Measurements from ENCODE around the gene GNAT2. TPM values are rescaled to one million over a fixed set of nuclear protein-coding genes. Genes with fewer than 3 reads are reported as not detected.

Gene GNAT2
- total RNA-seq, 1 donor from 2014 or later: not detected

DNA sequence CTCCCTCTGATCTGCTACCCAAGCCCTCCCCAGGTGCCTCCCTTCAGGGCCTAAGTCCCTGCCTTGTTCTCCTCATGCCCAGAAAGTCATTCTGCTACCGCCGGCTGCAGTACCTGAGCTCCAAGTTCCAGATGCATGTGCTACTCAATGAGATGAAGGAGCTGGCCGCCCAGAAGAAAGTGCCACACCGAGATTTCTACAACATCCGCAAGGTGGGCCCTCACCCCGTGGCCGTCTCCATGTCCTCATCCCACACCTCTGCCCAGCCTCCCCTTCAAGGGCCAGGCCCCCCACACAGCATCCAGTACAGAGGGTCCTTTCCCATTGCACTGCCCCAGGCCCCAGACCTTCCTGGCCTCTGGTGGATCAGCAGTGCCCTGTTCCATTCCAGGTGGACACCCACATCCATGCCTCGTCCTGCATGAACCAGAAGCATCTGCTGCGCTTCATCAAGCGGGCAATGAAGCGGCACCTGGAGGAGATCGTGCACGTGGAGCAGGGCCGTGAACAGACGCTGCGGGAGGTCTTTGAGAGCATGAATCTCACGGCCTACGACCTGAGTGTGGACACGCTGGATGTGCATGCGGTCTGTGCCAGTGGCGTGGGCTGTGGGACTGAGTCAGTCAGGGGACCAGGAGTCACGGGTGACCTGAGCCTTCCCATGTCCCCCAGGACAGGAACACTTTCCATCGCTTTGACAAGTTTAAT, 8.4 kb upstream of the GNAT2 start:
- Histone ChIP-seq H4K20me1 (ENCODE audit: insufficient read depth, low read length) (peaks cover 86% of the 10 kb centered on the region), H3K27me3 (ENCODE audit: insufficient read depth, low read length) (no peaks in the 10 kb centered on the region), H3K4me1 (ENCODE audit: insufficient read depth, low read length) (peaks cover 19% of the 10 kb centered on the region), H3K4me3 (ENCODE audit: insufficient read depth, low read depth, low read length) (no peak overlapping the region), H3K4me2 (ENCODE audit: low read length) (peak overlapping the region; percentile 19), H2AFZ (ENCODE audit: low read depth, low read length) (no peak overlapping the region), H3K27ac (ENCODE audit: low read depth, low read length) (peak overlapping the region; percentile 88), H3K79me2 (ENCODE audit: insufficient read depth, low read length) (peaks cover 41% of the 10 kb centered on the region), H3K36me3 (ENCODE audit: insufficient read depth, low read length) (peaks cover 24% of the 10 kb centered on the region), H3K9ac (ENCODE audit: low read length) (peak overlapping the region; percentile 61), H3K9me3 (ENCODE audit: insufficient read depth, low read depth, low read length) (no peaks in the 10 kb centered on the region)
- TF ChIP-seq EZH2 (IDR thresholded peaks at IDR 0.05; ENCODE audit: insufficient read depth, low read length): no peak
- TF ChIP-seq, protein P1, sequence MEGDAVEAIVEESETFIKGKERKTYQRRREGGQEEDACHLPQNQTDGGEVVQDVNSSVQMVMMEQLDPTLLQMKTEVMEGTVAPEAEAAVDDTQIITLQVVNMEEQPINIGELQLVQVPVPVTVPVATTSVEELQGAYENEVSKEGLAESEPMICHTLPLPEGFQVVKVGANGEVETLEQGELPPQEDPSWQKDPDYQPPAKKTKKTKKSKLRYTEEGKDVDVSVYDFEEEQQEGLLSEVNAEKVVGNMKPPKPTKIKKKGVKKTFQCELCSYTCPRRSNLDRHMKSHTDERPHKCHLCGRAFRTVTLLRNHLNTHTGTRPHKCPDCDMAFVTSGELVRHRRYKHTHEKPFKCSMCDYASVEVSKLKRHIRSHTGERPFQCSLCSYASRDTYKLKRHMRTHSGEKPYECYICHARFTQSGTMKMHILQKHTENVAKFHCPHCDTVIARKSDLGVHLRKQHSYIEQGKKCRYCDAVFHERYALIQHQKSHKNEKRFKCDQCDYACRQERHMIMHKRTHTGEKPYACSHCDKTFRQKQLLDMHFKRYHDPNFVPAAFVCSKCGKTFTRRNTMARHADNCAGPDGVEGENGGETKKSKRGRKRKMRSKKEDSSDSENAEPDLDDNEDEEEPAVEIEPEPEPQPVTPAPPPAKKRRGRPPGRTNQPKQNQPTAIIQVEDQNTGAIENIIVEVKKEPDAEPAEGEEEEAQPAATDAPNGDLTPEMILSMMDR (IDR thresholded peaks at IDR 0.05; ENCODE audit: insufficient read depth, low read depth, low read length): no peak
- no peak for FAIRE-seq
- peak overlapping the region; percentile 50 for H3K27ac Mint-ChIP-seq (ENCODE audit: unreplicated experiment)
- H3K36me3 Mint-ChIP-seq (ENCODE audit: low read depth, unreplicated experiment): peaks cover 28% of the 10 kb centered on the region
- H3K4me1 Mint-ChIP-seq (ENCODE audit: low read depth, unreplicated experiment): peaks cover 24% of the 10 kb centered on the region
- no peak for DNase-seq (ENCODE audit: low read depth)
- no peaks in the 10 kb centered on the region for H3K27me3 Mint-ChIP-seq (ENCODE audit: low read depth, unreplicated experiment)
- peaks cover 2% of the 10 kb centered on the region for H3K9me3 Mint-ChIP-seq (ENCODE audit: unreplicated experiment)
- peak overlapping the region; percentile 18 for H3K4me3 Mint-ChIP-seq (ENCODE audit: unreplicated experiment)

DNA sequence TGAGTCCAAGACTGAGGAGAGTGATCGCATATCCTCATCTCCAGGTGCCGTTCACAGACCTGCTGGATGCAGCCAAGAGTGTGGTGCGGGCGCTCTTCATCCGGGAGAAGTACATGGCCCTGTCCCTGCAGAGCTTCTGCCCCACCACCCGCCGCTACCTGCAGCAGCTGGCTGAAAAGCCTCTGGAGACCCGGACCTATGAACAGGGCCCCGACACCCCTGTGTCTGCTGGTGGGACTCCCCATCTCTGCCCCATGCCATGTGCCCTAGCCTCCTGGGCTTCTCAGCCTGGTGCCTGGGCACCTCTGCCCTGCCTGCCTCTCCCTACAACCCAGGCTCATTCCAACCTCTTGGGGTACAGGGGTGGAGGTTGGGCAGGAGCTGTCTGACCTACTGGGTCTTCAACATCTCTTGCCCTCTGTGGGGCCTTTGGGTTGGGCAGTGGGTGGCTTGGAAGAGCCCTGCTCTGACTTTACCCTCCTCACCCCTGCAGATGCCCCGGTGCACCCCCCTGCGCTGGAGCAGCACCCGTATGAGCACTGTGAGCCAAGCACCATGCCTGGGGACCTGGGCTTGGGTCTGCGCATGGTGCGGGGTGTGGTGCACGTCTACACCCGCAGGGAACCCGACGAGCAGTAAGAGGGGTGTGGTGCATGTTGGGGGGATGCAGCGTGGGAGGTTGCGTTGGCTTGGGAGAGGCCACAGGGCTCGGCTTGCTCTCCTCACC, 7.4 kb upstream of the GNAT2 start:
- Mint-ChIP-seq H3K4me1 (ENCODE audit: low read depth, unreplicated experiment) (peaks cover 31% of the 10 kb centered on the region), H3K9me3 (ENCODE audit: unreplicated experiment) (peaks cover 2% of the 10 kb centered on the region), H3K27me3 (ENCODE audit: low read depth, unreplicated experiment) (no peaks in the 10 kb centered on the region), H3K36me3 (ENCODE audit: low read depth, unreplicated experiment) (peaks cover 30% of the 10 kb centered on the region), H3K27ac (ENCODE audit: unreplicated experiment) (no peak overlapping the region), H3K4me3 (ENCODE audit: unreplicated experiment) (no peak overlapping the region)
- no peak for DNase-seq (ENCODE audit: low read depth)
- no peak overlapping the region for H2AFZ ChIP-seq (ENCODE audit: low read depth, low read length)
- no peaks in the 10 kb centered on the region for H3K27me3 ChIP-seq (ENCODE audit: insufficient read depth, low read length)
- no peak overlapping the region for H3K27ac ChIP-seq (ENCODE audit: low read depth, low read length)
- H3K4me2 ChIP-seq (ENCODE audit: low read length): no peak overlapping the region
- H3K9ac ChIP-seq (ENCODE audit: low read length): no peak overlapping the region
- H3K79me2 ChIP-seq (ENCODE audit: insufficient read depth, low read length): peaks cover 51% of the 10 kb centered on the region
- TF ChIP-seq EZH2 (IDR thresholded peaks at IDR 0.05; ENCODE audit: insufficient read depth, low read length): no peak
- TF ChIP-seq, protein P1 (IDR thresholded peaks at IDR 0.05; ENCODE audit: insufficient read depth, low read depth, low read length): no peak
- FAIRE-seq: no peak
- H3K4me3 ChIP-seq (ENCODE audit: insufficient read depth, low read depth, low read length): no peak overlapping the region
- peaks cover 89% of the 10 kb centered on the region for H4K20me1 ChIP-seq (ENCODE audit: insufficient read depth, low read length)
- peaks cover 28% of the 10 kb centered on the region for H3K4me1 ChIP-seq (ENCODE audit: insufficient read depth, low read length)
- H3K36me3 ChIP-seq (ENCODE audit: insufficient read depth, low read length): peaks cover 23% of the 10 kb centered on the region
- no peaks in the 10 kb centered on the region for H3K9me3 ChIP-seq (ENCODE audit: insufficient read depth, low read depth, low read length)

Data from astrocyte (in vitro differentiated cells and primary cell).